H1 (cell line): Measurements from ENCODE around the gene CCNI. TPM values are rescaled to one million over a fixed set of nuclear protein-coding genes. Genes with fewer than 3 reads are reported as not detected.

ENCODE experiments used
- CBX5 ChIP-seq: fragments of 300-800, 300-1000 bp; sonication (generic); IDR thresholded peaks from 2 replicates; pipeline ENCODE4 v1.7.1; 2016; ENCODE audit warnings: antibody characterized with exemption, low read length, low read depth
- CHD2 ChIP-seq: IDR thresholded peaks from 2 replicates; pipeline ENCODE4 v1.6.1; 2012; ENCODE audit warnings: low read length, improper control_type of control experiment
- EZH2 ChIP-seq: fragments of 200-600 bp; sonication (generic); IDR thresholded peaks from 2 replicates; pipeline ENCODE4 v1.7.1; 2012; ENCODE audit warnings: low read depth, mild to moderate bottlenecking, moderate library complexity, low read length, inconsistent platforms; ENCODE audit not compliant: severe bottlenecking
- JUND ChIP-seq: IDR thresholded peaks from 2 replicates; pipeline ENCODE4 v1.6.1; 2011; ENCODE audit warnings: mild to moderate bottlenecking, improper control_type of control experiment, low read length
- RXRA ChIP-seq: IDR thresholded peaks from 2 replicates; pipeline ENCODE4 v1.6.1; 2011; ENCODE audit warnings: low read depth, mild to moderate bottlenecking, low read length, moderate library complexity; ENCODE audit not compliant: insufficient read depth
- SUZ12 ChIP-seq: fragments of 200-600 bp; sonication (generic); IDR thresholded peaks from 2 replicates; pipeline ENCODE4 v1.6.1; 2012; ENCODE audit warnings: mild to moderate bottlenecking, inconsistent platforms, low read length, moderate library complexity, mixed read lengths
- TAF1 ChIP-seq: IDR thresholded peaks from 2 replicates; pipeline ENCODE4 v1.6.1; 2011; ENCODE audit warnings: mild to moderate bottlenecking, low read depth, low read length
- polyA plus RNA-seq, 7 experiments: library from polyadenylated mRNA; depleted of rRNA in 3 of 7; stranded (reverse) in 5 of 7; unstranded in 2 of 7; fragments of >200 nt in 5 of 7; fragments of 200-250 nt in 2 of 7; gene quantifications; 1 replicate in 5 of 7; 2 replicates in 1 of 7; 4 replicates in 1 of 7; pipeline versions ENCODE4 v1.2.1 to v1.2.3, GENCODE V29; 2011 to 2013; ENCODE audit warnings: missing spikeins in 2 of 7, mixed read lengths in 2 of 7
- total RNA-seq: library from RNA; stranded (reverse); fragmentation: NEBNext Ultra II Directional; extraction: Animal tissue kit (Norgen Biotek cat#: 25700); gene quantifications from 2 replicates; pipeline ENCODE4 v1.2.1, GENCODE V29; 2021

CCNI gene
- total and polyA plus RNA-seq, 2 of the 8 experiments (the other 6 are each of a cell fraction or from before 2014, with no cell fraction given), result 97.8 to 234 TPM

GRCh38 chr4:77047037-77047436 is 28.8 kb downstream of the CCNI start (continued):
- no peak for TF ChIP-seq RXRA
- no peak for TF ChIP-seq CBX5
- no peak for TF ChIP-seq CHD2
- TF ChIP-seq SUZ12, result no peak
- TF ChIP-seq JUND, result no peak
- TF ChIP-seq EZH2, result no peak
- no peak for TF ChIP-seq TAF1
- TF ChIP-seq, all 59 proteins: peak for 2
